Subcutaneous abdominal adipose tissue (tissue), 5 donors: Measurements from ENCODE around the gene NRM.
"Not testable (repeated sequence)": the region's sequence is repeated elsewhere in the genome, so short reads cannot be mapped to it uniquely, and the experiment has no call there.

Experiments
- H3K27ac ChIP-seq: one replicate; pipeline ENCODE4 v1.7.0; 2013; ENCODE audit warnings: low read depth, mild to moderate bottlenecking, inconsistent platforms, low read length, moderate library complexity
- H3K27me3 ChIP-seq, 5 donors: one replicate each; pipeline ENCODE4 v1.7.0; 2013; ENCODE audit warnings: low read length in 5 of 5, inconsistent platforms in 1 of 5; ENCODE audit not compliant: control insufficient read depth in 5 of 5, insufficient read depth in 4 of 5
- H3K36me3 ChIP-seq, 5 donors: one replicate each; pipeline ENCODE4 v1.7.0; 2013; ENCODE audit warnings: low read length in 5 of 5; ENCODE audit not compliant: control insufficient read depth in 5 of 5, insufficient read depth in 5 of 5
- H3K4me1 ChIP-seq, 5 donors: one replicate each; pipeline ENCODE4 v1.7.0; 2013; ENCODE audit warnings: low read length in 5 of 5, mild to moderate bottlenecking in 3 of 5, moderate library complexity in 1 of 5; ENCODE audit not compliant: control insufficient read depth in 5 of 5, insufficient read depth in 5 of 5
- H3K4me3 ChIP-seq, 5 donors: one replicate each; pipeline ENCODE4 v1.7.0; 2013; ENCODE audit warnings: low read length in 5 of 5, low read depth in 1 of 5
- H3K9ac ChIP-seq, 5 donors: one replicate each; pipeline ENCODE4 v1.7.0; 2013; ENCODE audit warnings: low read length in 5 of 5, mild to moderate bottlenecking in 4 of 5, moderate library complexity in 3 of 5
- H3K9me3 ChIP-seq, 5 donors: one replicate each; pipeline ENCODE4 v1.7.0; 2013; ENCODE audit warnings: low read length in 5 of 5; ENCODE audit not compliant: control insufficient read depth in 5 of 5
- donor health status: healthy.
- donor health status: healthy.
- donor health status: healthy.
- donor health status: healthy.
- donor health status: healthy.

NRM gene

DNA sequence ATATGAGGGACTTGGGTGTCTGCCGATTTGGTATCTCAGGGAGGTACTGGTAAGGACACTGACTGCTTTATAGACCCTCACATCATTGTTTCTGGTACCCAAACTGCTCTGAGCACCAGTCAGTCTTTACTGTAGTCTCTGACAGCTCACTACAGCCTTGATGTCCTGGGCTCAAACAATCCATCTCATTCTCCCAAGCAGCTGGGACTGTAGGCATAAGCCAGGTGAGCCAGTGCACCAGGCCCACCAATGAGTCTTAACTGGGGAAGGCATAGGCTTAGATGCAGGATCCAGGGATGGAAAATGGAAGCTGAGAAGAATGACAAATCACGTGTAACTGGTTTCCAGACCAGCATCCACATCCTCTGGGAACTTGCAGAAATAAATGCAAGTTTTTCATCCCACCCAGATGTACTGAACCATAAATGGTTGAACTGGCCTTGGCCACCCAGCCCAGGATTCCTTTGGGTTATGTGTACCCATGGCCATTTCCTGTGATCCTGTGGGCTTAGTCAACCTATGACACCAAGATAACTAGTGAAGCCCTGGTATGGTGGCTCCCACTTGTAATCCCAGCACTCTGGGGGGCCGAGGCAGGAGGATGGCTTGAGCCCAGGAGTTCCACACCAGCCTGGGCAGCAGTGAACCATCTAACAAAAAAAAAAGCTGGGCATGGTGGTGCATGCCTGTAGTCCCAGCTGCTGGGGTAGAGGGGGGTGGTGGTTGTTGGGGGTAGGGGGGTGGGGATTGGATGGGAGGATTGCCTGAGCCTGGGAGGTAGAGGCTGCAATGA is 35.1 kb upstream of the NRM start:
- no peak overlapping the region for H3K27ac ChIP-seq
- no peaks in the 10 kb centered on the region for H3K9me3 ChIP-seq
- H3K36me3 ChIP-seq: peaks cover 10 to 75% (median 70%) of the 10 kb centered on the region in 5 donors
- H3K9ac ChIP-seq: no peak overlapping the region
- H3K4me3 ChIP-seq: no peak overlapping the region
- H3K4me1 ChIP-seq: peaks cover 5 to 38% (median 27%) of the 10 kb centered on the region in 5 donors
- no peaks in the 10 kb centered on the region for H3K27me3 ChIP-seq

- Histone ChIP-seq H3K9me3 (no peaks in the 10 kb centered on the region), H3K27ac (peak overlapping the region; percentile 41), H3K36me3 (peaks cover 10 to 67% (median 62%) of the 10 kb centered on the region in 5 donors), H3K4me3 (no peak overlapping the region), H3K9ac (no peak overlapping the region), H3K27me3 (no peaks in the 10 kb centered on the region), H3K4me1 (peaks cover 5 to 31% (median 23%) of the 10 kb centered on the region in 5 donors)
These were observed 34.3 kb upstream of the NRM start for GRCh38 chr6:30724906-30725667.

DNA sequence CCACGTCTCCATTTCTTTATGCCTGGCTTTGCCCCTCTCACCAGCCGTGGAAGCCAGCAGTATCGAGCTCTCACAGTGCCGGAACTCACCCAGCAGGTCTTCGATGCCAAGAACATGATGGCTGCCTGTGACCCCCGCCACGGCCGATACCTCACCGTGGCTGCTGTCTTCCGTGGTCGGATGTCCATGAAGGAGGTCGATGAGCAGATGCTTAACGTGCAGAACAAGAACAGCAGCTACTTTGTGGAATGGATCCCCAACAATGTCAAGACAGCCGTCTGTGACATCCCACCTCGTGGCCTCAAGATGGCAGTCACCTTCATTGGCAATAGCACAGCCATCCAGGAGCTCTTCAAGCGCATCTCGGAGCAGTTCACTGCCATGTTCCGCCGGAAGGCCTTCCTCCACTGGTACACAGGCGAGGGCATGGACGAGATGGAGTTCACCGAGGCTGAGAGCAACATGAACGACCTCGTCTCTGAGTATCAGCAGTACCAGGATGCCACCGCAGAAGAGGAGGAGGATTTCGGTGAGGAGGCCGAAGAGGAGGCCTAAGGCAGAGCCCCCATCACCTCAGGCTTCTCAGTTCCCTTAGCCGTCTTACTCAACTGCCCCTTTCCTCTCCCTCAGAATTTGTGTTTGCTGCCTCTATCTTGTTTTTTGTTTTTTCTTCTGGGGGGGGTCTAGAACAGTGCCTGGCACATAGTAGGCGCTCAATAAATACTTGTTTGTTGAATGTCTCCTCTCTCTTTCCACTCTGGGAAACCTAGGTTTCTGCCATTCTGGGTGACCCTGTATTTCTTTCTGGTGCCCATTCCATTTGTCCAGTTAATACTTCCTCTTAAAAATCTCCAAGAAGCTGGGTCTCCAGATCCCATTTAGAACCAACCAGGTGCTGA is 33.3 kb upstream of the NRM start:
- H3K27me3 ChIP-seq, H3K4me3 ChIP-seq, H3K9ac ChIP-seq, H3K9me3 ChIP-seq: not testable (repeated sequence)
- Histone ChIP-seq H3K36me3 (peaks cover 10 to 57% (median 53%) of the 10 kb centered on the region in 5 donors), H3K27ac (peak overlapping the region; percentile 41), H3K4me1 (peaks cover 5 to 40% (median 31%) of the 10 kb centered on the region in 5 donors)

GRCh38 chr6:30723159-30723842 is 32.5 kb upstream of the NRM start:
- not testable (repeated sequence) for H3K27me3 ChIP-seq, H3K9me3 ChIP-seq, H3K9ac ChIP-seq, H3K4me3 ChIP-seq
- peak overlapping the region; percentile 96 for H3K27ac ChIP-seq
- peaks cover 5 to 41% (median 34%) of the 10 kb centered on the region in 5 donors for H3K4me1 ChIP-seq
- peaks cover 10 to 55% (median 50%) of the 10 kb centered on the region in 5 donors for H3K36me3 ChIP-seq

- Histone ChIP-seq H3K9ac (peak overlapping the region in 3 of 5 donors; percentile 63 to 81 (median 74)), H3K36me3 (peaks cover 10 to 47% (median 42%) of the 10 kb centered on the region in 5 donors)
These were observed 31.7 kb upstream of the NRM start for GRCh38 chr6:30722280-30723112.

DNA sequence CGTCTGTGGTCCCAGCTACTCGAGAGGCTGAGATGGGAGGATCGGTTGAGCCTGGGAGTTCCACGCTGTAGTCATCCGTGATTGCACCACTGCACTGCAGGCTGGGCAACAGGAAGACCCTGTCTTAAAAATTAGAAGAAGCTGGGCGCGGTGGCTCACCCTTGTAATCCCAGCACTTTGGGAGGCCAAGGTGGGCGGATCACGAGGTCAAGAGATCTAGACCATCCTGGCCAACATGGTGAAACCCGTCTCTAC is 31.2 kb upstream of the NRM start:
- Histone ChIP-seq H3K9ac (peak overlapping the region in 3 of 5 donors; percentile 74 to 93 (median 81)), H3K4me1 (peaks cover 8 to 48% (median 33%) of the 10 kb centered on the region in 5 donors), H3K36me3 (peaks cover 9 to 42% (median 36%) of the 10 kb centered on the region in 5 donors), H3K27ac (peak overlapping the region; percentile 96), H3K4me3 (peak overlapping the region; percentile 72 to 86 (median 78))
- H3K9me3 ChIP-seq, H3K27me3 ChIP-seq: not testable (repeated sequence)

More at GRCh38 chr6:30722280-30723112, 31.7 kb upstream of the NRM start:
- H3K27me3 ChIP-seq: no peaks in the 10 kb centered on the region
- peaks cover 7 to 47% (median 37%) of the 10 kb centered on the region in 5 donors for H3K4me1 ChIP-seq
- H3K27ac ChIP-seq: peak overlapping the region; percentile 96
- no peaks in the 10 kb centered on the region for H3K9me3 ChIP-seq
- peak overlapping the region; percentile 72 to 86 (median 78) for H3K4me3 ChIP-seq

DNA sequence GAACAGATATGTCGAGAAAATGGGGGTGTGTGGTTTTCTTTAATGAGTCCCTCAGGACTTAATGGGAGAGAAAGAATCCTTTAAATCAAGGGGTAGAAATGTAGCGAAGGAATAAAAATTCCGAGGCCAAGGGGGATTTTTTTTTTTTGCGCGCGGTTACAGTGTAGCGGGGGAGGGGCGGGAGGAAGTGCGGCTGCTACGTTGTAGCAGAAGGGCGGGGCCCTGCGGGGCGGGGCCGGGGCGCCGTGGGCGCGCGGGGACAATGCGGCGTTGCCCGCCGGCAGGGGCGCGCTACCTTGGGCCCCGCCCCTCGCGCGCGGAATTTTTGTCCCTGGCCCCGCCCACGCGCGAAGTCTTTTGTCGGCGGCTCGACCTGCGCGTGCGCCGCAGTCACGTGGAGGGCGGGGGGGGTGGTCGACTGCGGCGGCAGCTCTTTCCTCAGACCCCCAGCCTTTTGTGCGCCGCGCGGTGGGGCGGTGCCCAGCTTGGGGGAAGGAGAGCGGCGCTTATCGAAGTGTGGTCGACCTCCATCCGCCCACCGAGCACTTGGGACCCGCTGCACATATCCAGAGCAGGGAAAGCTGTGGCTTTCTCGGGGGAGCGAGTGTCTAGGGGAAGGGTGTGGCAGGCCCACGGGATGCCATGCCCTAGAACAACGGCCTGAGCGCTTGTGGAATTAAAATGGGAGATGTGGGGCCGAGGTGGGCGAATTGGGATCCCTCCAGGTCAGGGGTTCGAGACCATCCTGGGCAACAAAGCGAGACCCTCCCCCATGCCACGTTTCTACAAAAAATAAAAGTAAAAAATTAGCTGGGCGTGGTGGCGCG is 30.6 kb upstream of the NRM start:
- Histone ChIP-seq H3K27ac (peak overlapping the region; percentile 96), H3K9me3 (no peaks in the 10 kb centered on the region), H3K9ac (peak overlapping the region in 4 of 5 donors; percentile 80 to 93 (median 85)), H3K36me3 (peaks cover 7 to 37% (median 34%) of the 10 kb centered on the region in 5 donors), H3K27me3 (no peaks in the 10 kb centered on the region), H3K4me3 (peak overlapping the region; percentile 80 to 90 (median 88)), H3K4me1 (peaks cover 8 to 54% (median 38%) of the 10 kb centered on the region in 5 donors)

GRCh38 chr6:30720738-30721197 is 30.0 kb upstream of the NRM start:
- Histone ChIP-seq H3K9me3 (no peaks in the 10 kb centered on the region), H3K36me3 (peaks cover 7 to 33% (median 31%) of the 10 kb centered on the region in 5 donors), H3K4me1 (peaks cover 8 to 55% (median 38%) of the 10 kb centered on the region in 5 donors), H3K27me3 (no peaks in the 10 kb centered on the region), H3K27ac (peak overlapping the region; percentile 96), H3K9ac (peak overlapping the region; percentile 11 to 89 (median 81)), H3K4me3 (peak overlapping the region; percentile 86 to 94 (median 89))
